ENCODE measurements around the gene CMTM8. TPM values are rescaled to one million over a fixed set of nuclear protein-coding genes. Genes with fewer than 3 reads are reported as not detected.

The CMTM8 gene
- total and polyA plus RNA-seq, 2 donors (not counting 1 experiment from before 2014, with no cell fraction given), result under 0.01 to 0.50 TPM

GRCh38 chr3:32258869-32259268 lies 20.4 kb downstream of the CMTM8 start:
- Histone ChIP-seq H3K27ac (ENCODE audit: insufficient read depth, low read length) (no peak overlapping the region), H4K20me1 (ENCODE audit: control insufficient read depth, extremely low read depth, insufficient read depth, low read length) (no peaks in the 10 kb centered on the region), H3K9me3 (ENCODE audit: control insufficient read depth, insufficient read depth, low read depth, low read length) (no peaks in the 10 kb centered on the region), H3K79me2 (ENCODE audit: control insufficient read depth, insufficient read depth, low read length) (no peaks in the 10 kb centered on the region), H3K4me1 (ENCODE audit: control insufficient read depth, extremely low read depth, insufficient read depth, low read length) (no peaks in the 10 kb centered on the region), H3K27me3 (ENCODE audit: control insufficient read depth, insufficient read depth, low read length) (peaks cover 8% of the 10 kb centered on the region), H3K4me2 (ENCODE audit: extremely low read depth, insufficient read depth, low read length) (no peak overlapping the region), H3K9ac (ENCODE audit: insufficient read depth, low read length) (no peak overlapping the region), H3K4me3 (replicated peaks in 1 of 4; ENCODE audit: control extremely low read depth in 1 of 4, insufficient read depth in 1 of 4, low read depth in 3 of 4, low read length in 4 of 4) (no peak overlapping the region), H2AFZ (ENCODE audit: low read length) (no peak overlapping the region), H3K36me3 (ENCODE audit: control insufficient read depth, insufficient read depth, low read length) (no peaks in the 10 kb centered on the region)
- TF ChIP-seq EZH2 (IDR thresholded peaks at IDR 0.05; ENCODE audit: low read length, missing control alignments) (no peak), CTCF (conservative IDR thresholded peaks at IDR 0.05 in 1 of 2, IDR thresholded peaks at IDR 0.05 in 1 of 2; ENCODE audit: low read depth in 1 of 2, low read length in 2 of 2) (no peak)
- no peak for DNase-seq (ENCODE audit: low read depth in 2 of 2)

DNA sequence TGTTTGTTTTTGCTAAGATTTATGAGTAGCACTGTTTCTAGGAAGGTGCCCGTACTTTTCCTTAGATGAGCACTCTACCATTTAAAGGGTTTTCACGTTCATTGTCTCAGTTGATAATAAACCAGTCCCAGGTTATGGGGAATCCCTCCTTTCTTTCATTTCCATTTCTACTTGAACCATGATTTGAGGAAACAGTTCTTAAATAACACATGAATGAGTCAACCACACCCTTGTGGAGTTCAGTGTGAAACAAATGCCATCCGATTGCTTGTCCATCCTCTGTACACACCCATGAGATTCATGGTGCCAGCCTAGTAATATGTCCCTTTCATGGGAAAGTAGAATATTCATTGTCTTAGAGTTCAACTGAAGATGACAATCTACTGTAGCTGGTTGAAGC lies 23.1 kb downstream of the CMTM8 start:
- Histone ChIP-seq H3K36me3 (ENCODE audit: control insufficient read depth, insufficient read depth, low read length) (no peaks in the 10 kb centered on the region), H3K4me2 (ENCODE audit: extremely low read depth, insufficient read depth, low read length) (no peak overlapping the region), H3K9me3 (ENCODE audit: control insufficient read depth, insufficient read depth, low read depth, low read length) (no peaks in the 10 kb centered on the region), H2AFZ (ENCODE audit: low read length) (no peak overlapping the region), H3K79me2 (ENCODE audit: control insufficient read depth, insufficient read depth, low read length) (no peaks in the 10 kb centered on the region), H3K27me3 (ENCODE audit: control insufficient read depth, insufficient read depth, low read length) (peaks cover 8% of the 10 kb centered on the region), H3K4me1 (ENCODE audit: control insufficient read depth, extremely low read depth, insufficient read depth, low read length) (no peaks in the 10 kb centered on the region), H3K4me3 (replicated peaks in 1 of 4; ENCODE audit: control extremely low read depth in 1 of 4, insufficient read depth in 1 of 4, low read depth in 3 of 4, low read length in 4 of 4) (no peak overlapping the region), H3K9ac (ENCODE audit: insufficient read depth, low read length) (no peak overlapping the region), H4K20me1 (ENCODE audit: control insufficient read depth, extremely low read depth, insufficient read depth, low read length) (no peaks in the 10 kb centered on the region), H3K27ac (ENCODE audit: insufficient read depth, low read length) (no peak overlapping the region)
- TF ChIP-seq EZH2 (IDR thresholded peaks at IDR 0.05; ENCODE audit: low read length, missing control alignments) (no peak), CTCF (conservative IDR thresholded peaks at IDR 0.05 in 1 of 2, IDR thresholded peaks at IDR 0.05 in 1 of 2; ENCODE audit: low read depth in 1 of 2, low read length in 2 of 2) (no peak)
- no peak for DNase-seq (ENCODE audit: low read depth in 2 of 2)

- no peak for DNase-seq (ENCODE audit: low read depth in 2 of 2)
- no peaks in the 10 kb centered on the region for H3K9me3 ChIP-seq (ENCODE audit: control insufficient read depth, insufficient read depth, low read depth, low read length)
- H3K36me3 ChIP-seq (ENCODE audit: control insufficient read depth, insufficient read depth, low read length), result no peaks in the 10 kb centered on the region
- no peak overlapping the region for H2AFZ ChIP-seq (ENCODE audit: low read length)
- no peak overlapping the region for H3K9ac ChIP-seq (ENCODE audit: insufficient read depth, low read length)
- peaks cover 4% of the 10 kb centered on the region for H3K27me3 ChIP-seq (ENCODE audit: control insufficient read depth, insufficient read depth, low read length)
- no peak for TF ChIP-seq EZH2 (IDR thresholded peaks at IDR 0.05; ENCODE audit: low read length, missing control alignments)
- no peak for TF ChIP-seq CTCF (conservative IDR thresholded peaks at IDR 0.05 in 1 of 2, IDR thresholded peaks at IDR 0.05 in 1 of 2; ENCODE audit: low read depth in 1 of 2, low read length in 2 of 2)
- H4K20me1 ChIP-seq (ENCODE audit: control insufficient read depth, extremely low read depth, insufficient read depth, low read length), result no peaks in the 10 kb centered on the region
- no peaks in the 10 kb centered on the region for H3K4me1 ChIP-seq (ENCODE audit: control insufficient read depth, extremely low read depth, insufficient read depth, low read length)
- no peak overlapping the region for H3K4me3 ChIP-seq (replicated peaks in 1 of 4; ENCODE audit: control extremely low read depth in 1 of 4, insufficient read depth in 1 of 4, low read depth in 3 of 4, low read length in 4 of 4)
- no peak overlapping the region for H3K4me2 ChIP-seq (ENCODE audit: extremely low read depth, insufficient read depth, low read length)
- H3K27ac ChIP-seq (ENCODE audit: insufficient read depth, low read length), result no peak overlapping the region
- no peaks in the 10 kb centered on the region for H3K79me2 ChIP-seq (ENCODE audit: control insufficient read depth, insufficient read depth, low read length)
Measured at GRCh38 chr3:32262201-32262600, 23.7 kb downstream of the CMTM8 start.

Measured in fibroblast of lung (primary cell).